ENCODE data around the gene MAP1S. TPM values are rescaled to one million over a fixed set of nuclear protein-coding genes. Genes with fewer than 3 reads are reported as not detected.
A peak's percentile ranks its signal among the peaks of the same experiment; 100 is the strongest.

The MAP1S gene
- total and polyA plus RNA-seq, 2 donors (not counting 1 experiment from before 2014, with no cell fraction given), result 10.5 to 18.3 TPM

DNA sequence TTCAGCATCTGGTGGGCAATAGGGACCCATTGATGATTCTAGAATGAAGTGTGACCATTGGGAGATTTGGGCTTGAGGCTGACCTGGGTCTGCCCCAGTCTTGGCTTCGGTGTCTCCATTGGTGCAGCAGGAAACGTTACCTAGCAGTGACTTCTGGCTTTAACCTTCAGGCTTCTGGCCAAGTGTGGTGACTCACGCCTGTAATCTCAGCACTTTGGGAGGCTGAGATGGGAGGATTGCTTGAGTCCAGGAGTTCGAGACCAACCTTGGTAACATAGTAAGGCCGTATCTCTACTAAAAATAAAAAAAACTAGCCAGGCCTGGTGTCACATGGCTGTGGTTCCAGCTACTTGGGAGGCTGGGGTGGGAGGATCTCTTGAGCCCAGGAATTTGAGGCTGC is 39.2 kb downstream of the MAP1S start:
- Histone ChIP-seq H3K36me3 (ENCODE audit: control insufficient read depth, insufficient read depth, low read length) (no peaks in the 10 kb centered on the region), H3K79me2 (ENCODE audit: control insufficient read depth, insufficient read depth, low read length) (no peaks in the 10 kb centered on the region), H3K9ac (ENCODE audit: insufficient read depth, low read length) (no peak overlapping the region), H3K9me3 (ENCODE audit: control insufficient read depth, insufficient read depth, low read depth, low read length) (no peaks in the 10 kb centered on the region), H3K4me1 (ENCODE audit: control insufficient read depth, extremely low read depth, insufficient read depth, low read length) (no peaks in the 10 kb centered on the region), H3K27me3 (ENCODE audit: control insufficient read depth, insufficient read depth, low read length) (no peaks in the 10 kb centered on the region), H3K27ac (ENCODE audit: insufficient read depth, low read length) (no peak overlapping the region), H4K20me1 (ENCODE audit: control insufficient read depth, extremely low read depth, insufficient read depth, low read length) (no peaks in the 10 kb centered on the region), H3K4me3 (replicated peaks in 1 of 4; ENCODE audit: control extremely low read depth in 1 of 4, insufficient read depth in 1 of 4, low read depth in 3 of 4, low read length in 4 of 4) (no peak overlapping the region), H2AFZ (ENCODE audit: low read length) (no peak overlapping the region), H3K4me2 (ENCODE audit: extremely low read depth, insufficient read depth, low read length) (no peak overlapping the region)
- no peak for DNase-seq (ENCODE audit: low read depth in 2 of 2)
- TF ChIP-seq EZH2 (IDR thresholded peaks at IDR 0.05; ENCODE audit: low read length, missing control alignments), result no peak
- TF ChIP-seq, protein P1, sequence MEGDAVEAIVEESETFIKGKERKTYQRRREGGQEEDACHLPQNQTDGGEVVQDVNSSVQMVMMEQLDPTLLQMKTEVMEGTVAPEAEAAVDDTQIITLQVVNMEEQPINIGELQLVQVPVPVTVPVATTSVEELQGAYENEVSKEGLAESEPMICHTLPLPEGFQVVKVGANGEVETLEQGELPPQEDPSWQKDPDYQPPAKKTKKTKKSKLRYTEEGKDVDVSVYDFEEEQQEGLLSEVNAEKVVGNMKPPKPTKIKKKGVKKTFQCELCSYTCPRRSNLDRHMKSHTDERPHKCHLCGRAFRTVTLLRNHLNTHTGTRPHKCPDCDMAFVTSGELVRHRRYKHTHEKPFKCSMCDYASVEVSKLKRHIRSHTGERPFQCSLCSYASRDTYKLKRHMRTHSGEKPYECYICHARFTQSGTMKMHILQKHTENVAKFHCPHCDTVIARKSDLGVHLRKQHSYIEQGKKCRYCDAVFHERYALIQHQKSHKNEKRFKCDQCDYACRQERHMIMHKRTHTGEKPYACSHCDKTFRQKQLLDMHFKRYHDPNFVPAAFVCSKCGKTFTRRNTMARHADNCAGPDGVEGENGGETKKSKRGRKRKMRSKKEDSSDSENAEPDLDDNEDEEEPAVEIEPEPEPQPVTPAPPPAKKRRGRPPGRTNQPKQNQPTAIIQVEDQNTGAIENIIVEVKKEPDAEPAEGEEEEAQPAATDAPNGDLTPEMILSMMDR (conservative IDR thresholded peaks at IDR 0.05 in 1 of 2, IDR thresholded peaks at IDR 0.05 in 1 of 2; ENCODE audit: low read depth in 1 of 2, low read length in 2 of 2), result no peak

DNA sequence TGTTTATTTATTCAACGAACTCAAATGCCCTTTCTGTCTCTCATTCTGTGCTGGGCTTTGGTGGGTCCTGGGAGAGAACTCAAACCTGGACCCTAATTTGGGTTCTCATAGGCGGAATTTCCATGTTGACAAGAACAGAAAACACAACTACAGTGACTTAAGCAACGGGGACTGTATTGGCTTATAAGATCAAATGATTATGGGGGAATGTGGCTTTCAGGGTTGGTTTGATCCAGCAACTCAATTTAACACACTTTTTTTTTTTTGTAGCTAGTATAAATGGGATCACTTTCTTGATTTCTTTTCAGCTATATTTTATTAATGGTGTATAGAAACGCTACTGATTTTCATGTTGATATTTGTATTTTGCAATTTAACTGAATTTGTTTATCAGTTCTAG is 41.9 kb downstream of the MAP1S start:
- H3K4me2 ChIP-seq (ENCODE audit: extremely low read depth, insufficient read depth, low read length), result no peak overlapping the region
- TF ChIP-seq, protein P1 (conservative IDR thresholded peaks at IDR 0.05 in 1 of 2, IDR thresholded peaks at IDR 0.05 in 1 of 2; ENCODE audit: low read depth in 1 of 2, low read length in 2 of 2), result no peak
- no peak for TF ChIP-seq EZH2 (IDR thresholded peaks at IDR 0.05; ENCODE audit: low read length, missing control alignments)
- H4K20me1 ChIP-seq (ENCODE audit: control insufficient read depth, extremely low read depth, insufficient read depth, low read length), result no peaks in the 10 kb centered on the region
- H3K4me3 ChIP-seq (replicated peaks in 1 of 4; ENCODE audit: control extremely low read depth in 1 of 4, insufficient read depth in 1 of 4, low read depth in 3 of 4, low read length in 4 of 4), result no peak overlapping the region
- DNase-seq (ENCODE audit: low read depth in 2 of 2), result no peak
- no peaks in the 10 kb centered on the region for H3K79me2 ChIP-seq (ENCODE audit: control insufficient read depth, insufficient read depth, low read length)
- H2AFZ ChIP-seq (ENCODE audit: low read length), result no peak overlapping the region
- H3K9ac ChIP-seq (ENCODE audit: insufficient read depth, low read length), result no peak overlapping the region
- no peaks in the 10 kb centered on the region for H3K9me3 ChIP-seq (ENCODE audit: control insufficient read depth, insufficient read depth, low read depth, low read length)
- H3K4me1 ChIP-seq (ENCODE audit: control insufficient read depth, extremely low read depth, insufficient read depth, low read length), result no peaks in the 10 kb centered on the region
- H3K36me3 ChIP-seq (ENCODE audit: control insufficient read depth, insufficient read depth, low read length), result no peaks in the 10 kb centered on the region
- no peaks in the 10 kb centered on the region for H3K27me3 ChIP-seq (ENCODE audit: control insufficient read depth, insufficient read depth, low read length)
- H3K27ac ChIP-seq (ENCODE audit: insufficient read depth, low read length), result no peak overlapping the region

DNA sequence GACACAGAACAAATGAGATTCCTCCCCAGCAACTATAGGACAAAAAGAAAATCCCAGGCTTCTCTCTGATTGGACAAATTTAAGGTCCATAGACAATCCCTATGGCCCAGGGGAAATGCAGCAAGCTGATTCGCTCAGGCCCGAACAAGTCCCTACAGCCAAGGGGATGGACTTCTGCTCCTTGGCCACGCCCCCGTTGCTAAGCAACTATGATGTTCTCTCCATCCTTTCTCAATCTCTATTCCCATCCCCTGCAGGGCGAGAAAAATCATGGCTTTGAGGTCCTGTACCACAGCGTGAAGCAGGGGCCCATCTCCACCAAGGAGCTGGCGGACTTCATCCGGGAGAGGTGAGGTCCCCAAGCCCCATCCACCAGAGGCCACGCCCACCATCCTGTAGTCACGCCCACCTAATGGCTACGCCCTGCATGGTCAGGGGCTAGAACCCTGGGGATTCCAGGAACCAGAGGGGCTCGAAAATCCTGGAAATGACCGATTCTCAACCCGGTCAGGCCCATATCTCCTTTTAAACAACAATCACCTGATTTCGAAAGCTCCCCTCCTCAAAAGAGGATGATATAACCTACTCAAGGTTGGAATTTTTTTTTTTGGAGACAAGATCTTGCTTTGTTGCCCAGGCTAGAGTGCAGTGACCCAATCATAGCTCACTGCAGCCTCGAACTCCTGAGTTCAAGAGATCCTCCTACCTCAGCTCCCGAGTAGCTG is 43.4 kb downstream of the MAP1S start:
- H3K27ac ChIP-seq (ENCODE audit: insufficient read depth, low read length), result no peak overlapping the region
- H4K20me1 ChIP-seq (ENCODE audit: control insufficient read depth, extremely low read depth, insufficient read depth, low read length), result no peaks in the 10 kb centered on the region
- no peaks in the 10 kb centered on the region for H3K36me3 ChIP-seq (ENCODE audit: control insufficient read depth, insufficient read depth, low read length)
- no peaks in the 10 kb centered on the region for H3K79me2 ChIP-seq (ENCODE audit: control insufficient read depth, insufficient read depth, low read length)
- H3K4me1 ChIP-seq (ENCODE audit: control insufficient read depth, extremely low read depth, insufficient read depth, low read length), result no peaks in the 10 kb centered on the region
- DNase-seq (ENCODE audit: low read depth in 2 of 2), result peak; percentile 54 to 83
- H3K9me3 ChIP-seq (ENCODE audit: control insufficient read depth, insufficient read depth, low read depth, low read length), result no peaks in the 10 kb centered on the region
- no peak for TF ChIP-seq EZH2 (IDR thresholded peaks at IDR 0.05; ENCODE audit: low read length, missing control alignments)
- TF ChIP-seq, protein P1 (conservative IDR thresholded peaks at IDR 0.05 in 1 of 2, IDR thresholded peaks at IDR 0.05 in 1 of 2; ENCODE audit: low read depth in 1 of 2, low read length in 2 of 2), result no peak
- no peak overlapping the region for H3K9ac ChIP-seq (ENCODE audit: insufficient read depth, low read length)
- no peak overlapping the region for H2AFZ ChIP-seq (ENCODE audit: low read length)
- H3K4me2 ChIP-seq (ENCODE audit: extremely low read depth, insufficient read depth, low read length), result no peak overlapping the region
- H3K4me3 ChIP-seq (replicated peaks in 1 of 4; ENCODE audit: control extremely low read depth in 1 of 4, insufficient read depth in 1 of 4, low read depth in 3 of 4, low read length in 4 of 4), result no peak overlapping the region
- no peaks in the 10 kb centered on the region for H3K27me3 ChIP-seq (ENCODE audit: control insufficient read depth, insufficient read depth, low read length)

All from fibroblast of lung (primary cell).